IPS-18c (cell line): ENCODE data around the gene MSRB1.
A peak's percentile ranks its signal among the peaks of the same experiment; 100 is the strongest.
"Not testable (repeated sequence)": the region's sequence is repeated elsewhere in the genome, so short reads cannot be mapped to it uniquely, and the experiment has no call there.

Experiments used
- H3K4me3 ChIP-seq: 2 replicates; pipeline ENCODE4 v1.7.0; 2013; ENCODE audit warnings: low read depth, mild to moderate bottlenecking, low read length, moderate library complexity; ENCODE audit not compliant: insufficient read depth
- H3K9me3 ChIP-seq: one replicate; pipeline ENCODE4 v1.6.1; 2013; ENCODE audit warnings: mild to moderate bottlenecking, low read length, moderate library complexity; ENCODE audit not compliant: control insufficient read depth, insufficient read depth

Gene MSRB1

GRCh38 chr16:1947369-1947670 lies 4.3 kb upstream of the MSRB1 start:
- H3K4me3 ChIP-seq, result no peak overlapping the region
- H3K9me3 ChIP-seq, result no peaks in the 10 kb centered on the region

DNA sequence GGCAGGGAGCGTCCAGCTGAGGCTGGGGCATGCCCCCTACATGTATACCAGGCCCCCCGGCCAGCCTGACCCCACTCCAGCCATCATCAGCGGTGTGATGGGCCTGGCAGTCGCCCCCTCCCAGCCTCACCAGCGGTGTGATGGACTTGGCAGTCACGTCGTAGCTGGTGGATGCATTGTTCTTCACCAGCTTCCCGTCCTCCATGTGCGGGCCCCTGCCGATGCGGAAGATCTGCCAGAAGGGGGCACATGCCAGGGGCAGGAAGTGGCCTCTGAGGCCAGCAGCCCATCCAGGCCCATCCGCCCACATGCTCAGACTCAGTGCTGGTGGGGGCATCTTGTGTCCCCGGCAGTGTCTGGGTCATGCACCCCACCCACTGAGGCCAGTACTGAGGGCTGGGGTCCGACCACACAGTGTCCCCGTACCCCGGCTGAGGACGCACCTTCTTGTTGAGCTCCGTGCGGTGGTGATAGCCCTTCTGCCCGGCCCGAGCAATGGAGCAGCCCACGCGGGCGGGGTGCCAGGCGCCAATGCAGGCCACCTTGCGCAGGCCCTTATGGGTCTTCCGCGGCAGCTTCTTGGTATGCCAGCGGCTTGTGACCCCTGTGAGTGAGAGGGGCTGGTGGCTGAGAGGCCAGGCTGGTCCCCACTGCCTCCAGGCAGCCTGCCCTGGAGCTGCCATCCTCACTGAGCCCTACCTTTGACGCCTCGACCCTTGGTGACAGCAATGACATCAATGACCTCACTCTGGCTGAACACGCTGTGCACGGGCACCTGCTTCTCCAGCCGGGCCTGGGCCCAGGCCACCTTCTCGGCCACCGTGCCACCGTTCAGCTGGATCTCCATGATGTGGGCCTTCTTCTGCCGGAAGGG lies 3.7 kb upstream of the MSRB1 start:
- Histone ChIP-seq H3K9me3 (no peaks in the 10 kb centered on the region), H3K4me3 (no peak overlapping the region)

- Histone ChIP-seq H3K9me3 (no peaks in the 10 kb centered on the region), H3K4me3 (no peak overlapping the region)
These were observed 2.8 kb upstream of the MSRB1 start for GRCh38 chr16:1945559-1946391.

- Histone ChIP-seq H3K9me3 (no peaks in the 10 kb centered on the region), H3K4me3 (no peak overlapping the region)
These were observed 1.7 kb upstream of the MSRB1 start for GRCh38 chr16:1944612-1945199.

DNA sequence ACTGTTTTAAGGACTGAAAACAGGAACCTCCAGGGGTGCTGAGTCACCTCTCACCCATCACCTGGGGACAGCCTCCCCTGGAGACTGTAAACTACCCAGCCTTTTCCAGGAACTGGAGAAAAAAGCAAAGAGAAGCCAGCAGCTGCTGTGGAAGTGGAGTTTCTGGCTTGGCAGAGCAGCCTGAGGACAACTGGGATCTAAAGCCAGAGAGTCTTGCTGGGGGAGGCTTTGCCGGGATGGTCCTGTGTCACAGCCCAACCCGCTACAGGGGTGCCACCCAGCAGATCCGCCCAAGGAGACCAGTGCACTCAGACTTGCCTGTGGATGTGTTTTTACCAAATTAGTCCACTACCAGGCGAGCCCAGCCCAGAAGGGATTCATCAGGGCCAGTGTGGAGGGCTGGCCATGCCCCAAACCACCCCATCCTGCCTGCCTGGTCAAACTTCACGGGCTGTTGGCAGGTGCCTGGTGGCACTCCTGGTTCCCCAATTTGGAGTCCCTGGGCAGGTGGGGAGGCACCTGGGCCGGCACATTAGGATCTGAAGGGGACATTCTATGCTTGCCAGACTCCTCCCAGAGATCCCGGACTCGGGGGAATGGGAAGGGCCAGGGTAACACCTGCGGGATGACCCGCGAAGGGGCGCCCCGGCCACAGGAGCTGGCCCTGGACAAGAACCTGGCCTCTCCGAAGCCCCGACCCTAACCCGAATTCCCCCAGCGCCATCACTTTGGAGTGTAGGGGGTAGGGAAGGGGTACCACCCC lies 771 bp downstream of the MSRB1 start:
- no peaks in the 10 kb centered on the region for H3K9me3 ChIP-seq
- H3K4me3 ChIP-seq, result peak overlapping the region; percentile 94

DNA sequence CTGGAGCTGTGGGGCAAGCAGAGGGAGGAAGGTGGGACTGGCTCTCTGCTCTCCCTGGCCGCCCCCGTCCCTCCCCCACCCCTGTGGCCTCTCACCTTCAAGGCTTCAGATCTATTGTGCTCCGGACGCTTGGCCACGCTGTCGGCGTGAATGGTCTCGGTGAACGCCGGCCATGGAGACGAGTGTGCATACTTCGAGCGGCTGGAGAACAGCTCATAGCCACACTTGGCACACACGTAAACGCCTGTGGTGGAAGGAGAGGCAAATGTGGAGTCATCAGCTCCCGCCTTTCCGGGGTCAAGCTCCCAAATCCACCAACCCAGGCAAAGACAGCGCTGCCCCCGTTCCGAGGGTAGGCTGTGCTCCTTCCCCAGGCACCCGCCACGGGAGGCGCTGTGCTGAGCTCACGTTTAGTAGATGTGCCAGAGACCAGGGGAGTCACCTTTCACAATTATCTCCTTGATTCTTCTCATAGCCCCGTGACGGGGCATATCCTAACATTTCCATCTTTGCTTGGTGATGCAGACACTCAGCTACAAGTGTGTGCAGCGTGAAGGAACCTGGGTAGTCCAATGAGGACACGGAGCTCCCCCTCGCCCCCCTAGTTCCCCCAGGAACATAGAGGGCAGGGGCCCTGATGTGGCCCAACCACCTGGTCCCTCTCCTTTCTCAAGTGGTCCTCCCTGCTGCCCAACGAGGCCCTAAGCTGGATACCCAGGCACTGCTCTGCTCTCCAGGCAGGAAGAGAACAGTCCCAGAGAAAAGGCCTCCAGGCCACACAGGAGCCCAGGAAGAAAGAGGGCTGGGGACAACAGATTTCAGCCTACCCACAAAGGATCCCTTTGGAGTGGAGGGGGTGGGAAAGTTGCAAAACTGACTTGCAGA lies 1.6 kb downstream of the MSRB1 start:
- no peak overlapping the region; the same call in 1 of the 2 replicates for H3K4me3 ChIP-seq

DNA sequence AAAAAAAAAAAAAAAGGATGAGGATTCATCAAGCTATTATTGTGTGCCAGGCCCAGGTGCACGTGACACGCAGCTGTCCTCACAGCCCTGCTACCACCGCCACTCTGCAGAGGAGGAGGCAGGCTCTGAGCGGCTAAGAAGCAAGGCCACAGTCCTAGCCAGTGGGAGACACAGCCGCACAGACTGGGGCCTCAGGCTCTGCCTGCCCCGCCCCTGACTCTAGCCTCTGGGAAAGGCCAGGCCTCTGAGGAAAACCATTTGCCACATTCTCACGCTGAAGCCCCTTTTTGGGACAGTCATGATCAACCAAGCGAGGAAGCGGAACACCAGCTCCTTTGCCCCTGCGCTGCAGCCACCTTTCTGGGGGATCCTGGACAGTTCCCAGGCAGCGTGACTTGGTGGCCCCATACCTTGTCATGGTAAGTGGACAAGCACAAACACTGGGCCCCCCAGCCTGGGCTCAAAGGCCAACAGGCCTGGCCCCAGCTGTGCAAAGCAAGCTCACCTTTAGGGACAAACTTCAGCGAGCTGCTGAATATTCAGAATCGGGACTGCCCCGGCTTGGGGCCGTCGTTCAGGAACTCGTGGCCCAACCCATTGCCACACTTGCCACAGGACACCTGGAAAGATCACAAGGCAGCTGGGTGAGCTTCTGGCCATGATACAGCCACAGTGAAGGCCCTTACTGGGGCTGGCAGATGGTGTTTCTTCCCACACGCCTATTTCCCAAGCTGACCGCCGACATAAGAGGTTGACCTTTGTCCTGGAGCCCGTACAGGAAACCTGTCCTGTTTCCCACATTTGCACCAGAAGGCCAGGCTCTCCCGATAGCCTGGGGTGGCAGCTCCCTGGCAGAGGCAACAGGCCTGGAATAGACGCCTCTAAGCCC lies 2.5 kb downstream of the MSRB1 start:
- Histone ChIP-seq H3K4me3 (no peak overlapping the region), H3K9me3 (no peaks in the 10 kb centered on the region)

More for the DNA sequence above, 1.6 kb downstream of the MSRB1 start:
- H3K9me3 ChIP-seq, result no peaks in the 10 kb centered on the region

- not testable (repeated sequence) for H3K9me3 ChIP-seq, H3K4me3 ChIP-seq
These were observed 3.2 kb downstream of the MSRB1 start for GRCh38 chr16:1939833-1940232.

- H3K9me3 ChIP-seq, result no peaks in the 10 kb centered on the region
- H3K4me3 ChIP-seq, result no peak overlapping the region
These were observed 4.1 kb downstream of the MSRB1 start for GRCh38 chr16:1938910-1939309.

- Histone ChIP-seq H3K4me3 (no peak overlapping the region), H3K9me3 (no peaks in the 10 kb centered on the region)
These were observed 4.7 kb downstream of the MSRB1 start for GRCh38 chr16:1938316-1938715.

DNA sequence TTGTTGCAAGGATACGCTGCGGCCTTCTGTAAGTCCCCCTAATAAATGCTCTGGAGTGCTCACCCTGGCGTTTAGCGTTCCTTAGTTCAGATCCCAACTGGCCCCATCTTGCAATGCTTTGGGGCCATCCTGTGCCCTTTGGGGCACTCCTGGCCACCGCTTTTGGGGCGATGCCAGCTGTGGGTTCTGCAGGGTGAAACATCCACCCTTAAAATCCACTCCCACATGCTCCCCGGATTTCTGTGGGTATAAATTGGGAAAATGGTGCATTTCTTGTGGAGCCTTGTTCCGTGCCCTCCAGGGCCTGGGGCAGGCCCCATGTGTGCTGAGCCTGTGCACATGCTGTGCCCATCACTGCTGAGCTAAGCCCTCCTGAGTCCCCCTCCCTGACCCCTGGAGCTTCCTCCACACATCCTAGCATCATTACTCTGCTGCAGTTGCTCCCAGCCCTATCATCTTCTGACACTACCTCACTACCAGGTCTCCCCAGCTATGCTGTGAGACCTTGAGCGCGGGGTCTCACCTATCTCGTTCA lies 6.0 kb downstream of the MSRB1 start:
- Histone ChIP-seq H3K4me3 (no peak overlapping the region), H3K9me3 (no peaks in the 10 kb centered on the region)

GRCh38 chr16:1933097-1933661 lies 9.8 kb downstream of the MSRB1 start:
- H3K9me3 ChIP-seq, result no peaks in the 10 kb centered on the region
- no peak overlapping the region for H3K4me3 ChIP-seq

- H3K4me3 ChIP-seq, result no peak overlapping the region
- no peaks in the 10 kb centered on the region for H3K9me3 ChIP-seq
These were observed 10.7 kb downstream of the MSRB1 start for GRCh38 chr16:1932050-1933028.

DNA sequence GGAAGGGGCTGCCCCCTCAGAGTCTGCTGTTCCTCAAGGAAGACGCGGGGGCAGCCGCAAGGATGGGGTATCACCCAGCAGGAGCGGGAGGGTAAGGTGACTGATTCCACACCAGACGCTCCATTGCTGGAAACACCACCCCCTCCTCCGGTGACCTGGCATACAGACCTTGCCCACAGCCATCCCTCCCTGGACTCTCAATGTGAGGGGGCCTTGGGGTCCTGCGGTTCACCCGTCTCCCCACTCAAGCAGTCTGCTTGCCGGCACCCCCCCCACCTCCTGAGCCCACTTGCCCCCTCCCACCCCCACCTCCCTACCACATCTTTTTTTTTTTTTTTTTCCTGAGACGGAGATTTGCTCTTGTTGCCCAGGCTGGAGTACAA lies 12.7 kb downstream of the MSRB1 start:
- no peak overlapping the region for H3K4me3 ChIP-seq
- no peaks in the 10 kb centered on the region for H3K9me3 ChIP-seq
